A549 (cell line): ENCODE results near the gene NHSL2.

Experiments used
- BHLHE40 ChIP-seq: IDR thresholded peaks from 2 replicates; pipeline ENCODE4 v1.6.1; 2012; ENCODE audit warnings: low read depth, low read length, inconsistent platforms
- CEBPB ChIP-seq, 2 experiments: fragments of >200 bp in 1 of 2; sonication (Bioruptor Twin) in 1 of 2; formaldehyde crosslinking in 1 of 2; IDR thresholded peaks; 2 replicates each; pipeline ENCODE4 v1.6.1; 2012 to 2016
- CTCF ChIP-seq: fragments of >200 bp; sonication (Bioruptor Twin); formaldehyde crosslinking; IDR thresholded peaks from 3 replicates; pipeline ENCODE4 v1.5.1; 2016
- ELK1 ChIP-seq: fragments of 150-350 bp; IDR thresholded peaks from 2 replicates; pipeline ENCODE4 v1.6.1; 2014; ENCODE audit warnings: low read depth, mild to moderate bottlenecking, low read length
- HDAC2 ChIP-seq: fragments of 200-600 bp; sonication (generic); IDR thresholded peaks from 2 replicates; pipeline ENCODE4 v1.6.1; 2016
- MYC ChIP-seq: IDR thresholded peaks from 2 replicates; pipeline ENCODE4 v1.6.1; 2012; ENCODE audit warnings: mild to moderate bottlenecking, inconsistent platforms, low read length, improper control_type of control experiment, borderline replicate concordance
- RFX5 ChIP-seq: fragments of 450-650 bp; IDR thresholded peaks from 2 replicates; pipeline ENCODE4 v1.7.1; 2014; ENCODE audit warnings: antibody characterized with exemption, mild to moderate bottlenecking, moderate library complexity

GRCh38 chrX:72124540-72125201 lies 214.0 kb downstream of the NHSL2 start:
- no peak for TF ChIP-seq BHLHE40
- no peak for TF ChIP-seq HDAC2
- no peak for TF ChIP-seq MYC
- TF ChIP-seq ELK1 = no peak
- TF ChIP-seq CEBPB (IDR thresholded peaks at IDR 0.05) = no peak
- no peak for TF ChIP-seq CTCF
- no peak for TF ChIP-seq RFX5
